ENCODE measurements around the gene TEX53.

TEX53 gene

GRCh38 chr9:114633438-114634089 is 24.0 kb downstream of the TEX53 start:
- DNase-seq = no peak

DNA sequence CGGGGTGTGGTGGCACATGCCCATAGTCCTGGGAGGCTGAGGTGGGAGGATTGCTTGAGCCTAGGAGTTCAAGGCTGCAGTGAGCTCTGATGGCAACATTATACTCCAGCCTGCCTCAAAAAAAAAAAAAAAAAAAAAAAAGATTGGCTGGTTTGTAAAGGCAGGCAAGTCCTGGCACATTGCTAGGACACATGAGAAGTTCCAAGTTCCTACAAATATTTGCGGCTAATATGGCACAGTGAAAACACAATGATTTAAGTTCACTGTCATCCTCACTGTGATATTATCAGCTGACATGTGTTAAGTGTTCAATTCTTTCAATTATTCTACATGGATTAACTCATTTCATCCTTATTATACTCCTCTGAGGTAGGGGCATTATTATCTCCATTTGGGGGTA is 26.4 kb downstream of the TEX53 start:
- DNase-seq = no peak

GRCh38 chr9:114629563-114630090 is 28.0 kb downstream of the TEX53 start:
- peak in 1 of 2 donors; percentile 24 for DNase-seq

GRCh38 chr9:114627553-114627952 is 30.1 kb downstream of the TEX53 start:
- DNase-seq = no peak

GRCh38 chr9:114626415-114627020 is 31.1 kb downstream of the TEX53 start:
- no peak for DNase-seq

GRCh38 chr9:114624677-114625076 is 32.9 kb downstream of the TEX53 start:
- DNase-seq = no peak

DNA sequence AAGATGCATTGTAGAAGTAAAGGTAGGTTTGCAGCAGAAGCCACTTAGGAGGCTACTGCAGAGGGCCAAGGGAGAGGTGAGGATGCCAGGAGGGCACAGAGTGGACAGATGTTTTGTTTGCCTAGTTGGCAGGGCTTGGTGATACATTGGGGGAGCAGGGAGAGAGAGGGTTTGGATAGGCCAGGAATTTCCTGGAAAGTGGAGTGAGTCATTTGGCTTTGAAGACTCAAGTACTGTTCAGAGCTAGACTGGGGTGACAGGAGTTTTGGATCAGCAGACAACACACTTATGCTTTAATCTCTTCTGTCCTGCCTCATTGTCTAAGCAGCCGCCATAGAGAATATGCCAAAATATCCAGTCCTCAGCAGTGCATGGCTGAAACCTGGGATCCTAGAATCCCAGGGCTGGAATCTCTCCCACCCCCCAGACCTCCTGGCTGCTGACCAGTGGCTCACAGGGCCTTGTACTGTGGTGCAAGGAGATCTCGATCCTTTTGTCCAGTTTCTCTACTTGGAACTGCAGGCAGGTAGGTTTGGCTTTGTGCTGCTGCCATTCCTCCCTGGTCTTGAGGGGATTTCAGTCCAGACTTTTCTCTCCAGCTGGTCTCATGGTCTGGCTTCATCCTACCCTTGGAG is 35.5 kb downstream of the TEX53 start:
- no peak for DNase-seq

- DNase-seq = no peak
Observed at GRCh38 chr9:114621561-114621960, 36.0 kb downstream of the TEX53 start.

DNA sequence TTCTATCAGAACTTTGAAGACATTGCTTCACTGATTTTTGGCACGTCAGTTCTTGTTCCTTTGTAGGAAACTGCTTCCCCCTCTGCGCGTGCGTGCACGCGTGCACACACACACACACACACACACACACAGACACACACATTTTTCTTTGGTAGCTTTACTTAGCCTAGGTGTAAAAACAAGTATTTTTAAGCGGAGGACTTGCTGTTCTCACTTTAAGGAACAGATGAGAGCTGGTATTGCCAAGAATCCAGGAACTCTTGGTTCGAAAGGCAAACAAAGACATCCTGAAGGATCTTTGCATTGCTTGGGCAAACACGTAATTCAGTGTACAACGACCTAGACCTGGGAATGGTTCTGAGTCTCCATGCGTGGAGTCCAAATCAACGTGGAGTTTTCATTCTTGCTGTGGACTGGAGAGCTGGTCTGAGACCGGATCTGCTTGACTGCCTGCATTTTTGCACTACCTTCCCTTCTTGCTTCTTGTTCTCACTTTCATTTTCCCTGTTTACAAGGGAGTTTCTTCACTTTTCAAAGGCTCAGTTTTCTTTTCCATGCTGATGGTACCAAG is 38.3 kb downstream of the TEX53 start:
- no peak for DNase-seq

GRCh38 chr9:114616684-114617520 is 40.7 kb downstream of the TEX53 start:
- DNase-seq = peak in 1 of 2 donors; percentile 45

GRCh38 chr9:114614373-114614772 is 43.2 kb downstream of the TEX53 start:
- no peak for DNase-seq

DNA sequence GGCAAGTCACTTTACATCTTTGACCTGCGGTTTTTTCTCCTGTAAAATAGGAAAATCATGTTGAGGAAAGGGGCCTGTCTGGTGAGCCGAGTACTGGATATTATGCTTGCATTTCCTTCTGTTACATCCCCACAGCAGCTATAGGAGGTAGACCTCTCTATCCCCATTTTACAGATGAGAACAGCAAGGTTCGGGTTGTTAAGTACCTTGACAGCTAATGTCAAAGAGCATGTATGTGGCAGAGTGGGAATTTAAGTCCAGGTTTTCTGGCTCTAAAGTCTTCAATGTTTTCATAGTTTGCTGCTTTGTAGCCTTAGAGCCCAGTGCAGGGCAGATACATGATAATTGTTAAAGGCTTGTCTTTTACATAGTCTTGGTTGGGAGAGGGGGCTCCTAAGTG is 43.7 kb downstream of the TEX53 start:
- no peak for DNase-seq

DNA sequence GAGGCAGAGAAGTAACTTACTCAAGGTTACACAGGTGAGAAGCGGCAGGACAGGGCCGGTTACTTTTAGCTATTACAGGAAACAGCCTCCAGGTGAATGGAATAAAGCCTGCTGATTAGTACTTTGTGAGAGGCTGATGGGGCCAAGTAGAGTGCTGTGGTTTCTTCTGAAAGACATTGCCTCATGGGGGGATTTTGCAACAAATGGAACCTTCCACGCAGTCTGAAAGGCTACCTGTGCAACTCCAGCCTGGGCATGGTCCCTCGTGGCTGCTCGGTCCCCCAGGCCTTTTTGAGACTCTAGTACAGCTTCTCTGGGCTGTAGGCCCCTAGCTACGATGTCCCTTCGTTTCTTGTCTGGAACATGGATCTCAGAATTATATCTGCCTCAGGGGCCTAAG is 44.5 kb downstream of the TEX53 start:
- no peak for DNase-seq

GRCh38 chr9:114612272-114612923 is 45.2 kb downstream of the TEX53 start:
- DNase-seq = no peak

DNA sequence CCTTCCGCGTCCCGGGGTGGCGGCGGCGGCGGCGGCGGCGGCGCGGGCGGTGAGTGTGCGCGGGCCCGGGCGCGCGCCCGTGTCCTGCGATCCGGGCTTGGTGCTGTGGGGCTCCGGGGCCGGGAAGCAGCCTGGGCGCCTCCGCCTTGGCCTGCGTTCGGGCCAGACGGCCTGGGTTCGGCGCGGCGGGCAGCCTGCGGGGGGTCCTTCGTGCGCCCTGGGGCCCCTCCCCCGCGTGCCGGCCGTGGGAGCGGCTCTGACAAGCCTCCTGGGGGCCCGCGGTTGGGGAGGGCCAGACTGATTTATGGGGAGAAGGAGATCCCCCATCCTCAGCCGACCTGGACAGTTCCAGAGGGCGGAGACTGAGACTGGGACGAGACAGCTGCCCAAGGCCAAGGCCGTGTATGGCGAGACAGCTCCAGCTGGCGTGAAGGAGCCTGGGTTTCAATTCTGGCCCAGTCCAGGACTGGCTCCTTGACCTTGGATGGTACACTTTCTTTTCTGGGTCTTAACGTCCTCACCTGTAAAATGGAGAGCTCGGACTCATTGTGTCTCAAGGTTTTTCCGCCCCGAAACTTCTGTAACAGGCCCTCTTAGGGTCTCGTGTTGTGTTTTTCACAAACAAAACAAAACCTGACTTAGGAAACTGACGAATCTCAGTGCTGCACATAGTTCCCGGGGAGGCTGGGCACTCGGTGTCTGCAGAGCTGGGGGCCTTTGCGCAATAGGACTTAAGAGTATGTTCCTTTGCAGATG is 45.9 kb downstream of the TEX53 start:
- peak in 1 of 2 donors; percentile 65 for DNase-seq

DNA sequence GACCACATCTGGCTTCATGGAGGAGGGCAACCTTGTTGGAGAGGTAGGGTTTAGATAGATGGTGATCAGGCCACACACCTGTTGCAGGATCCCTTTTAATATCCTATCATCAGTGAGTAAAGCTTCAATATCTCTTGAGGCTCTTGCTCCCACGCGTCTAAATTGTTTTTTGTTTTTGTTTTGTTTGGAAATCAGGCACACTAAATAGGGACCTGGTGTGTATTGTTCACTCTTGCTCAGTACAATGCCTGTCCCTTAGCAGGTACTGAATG is 49.1 kb downstream of the TEX53 start:
- DNase-seq = no peak

- DNase-seq = no peak
Observed at GRCh38 chr9:114607671-114608524, 49.7 kb downstream of the TEX53 start.

DNA sequence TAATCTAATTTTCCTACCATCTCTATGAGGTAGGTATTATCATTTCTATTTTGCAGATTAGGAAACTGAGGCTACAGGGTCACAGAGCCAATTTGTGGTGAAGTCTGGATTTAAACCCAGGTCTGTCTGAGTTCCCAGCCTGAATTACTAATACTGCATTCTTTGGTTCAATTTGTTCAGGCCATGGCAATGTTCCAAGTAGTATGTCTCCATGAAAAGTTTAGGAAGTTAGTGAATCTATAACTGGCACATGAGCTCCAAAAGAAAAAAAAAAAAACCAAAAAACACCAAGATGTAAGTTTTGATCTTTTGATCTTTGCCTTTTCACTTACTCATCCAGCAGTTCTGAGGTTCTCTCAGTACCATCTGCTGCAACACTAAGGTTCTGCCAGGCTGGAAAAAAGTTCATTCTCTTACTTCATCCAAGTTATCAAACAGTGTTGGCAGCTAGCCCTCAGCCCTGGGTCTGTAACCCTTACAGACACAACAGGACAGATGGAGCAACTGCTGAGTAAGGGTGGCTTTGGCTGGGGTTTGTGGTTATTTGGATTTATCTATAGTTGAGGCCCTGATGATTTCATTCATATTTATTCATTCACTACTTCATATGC is 50.9 kb downstream of the TEX53 start:
- no peak for DNase-seq

Data from hippocampal formation (tissue), 2 donors.